Neuronal stem cell (in vitro differentiated cells): ENCODE results near the gene NR3C1.

ENCODE experiments used
- DNase-seq: peaks from one replicate; pipeline ENCODE4 v3.0.0-alpha.2; 2013; ENCODE audit warnings: low spot score
- H2AFZ ChIP-seq: one replicate; pipeline ENCODE4 v1.6.1; 2013; ENCODE audit warnings: mild to moderate bottlenecking, low read length, inconsistent platforms
- H2AK5ac ChIP-seq: 2 replicates; pipeline ENCODE4 v1.6.1; 2013; ENCODE audit warnings: low read depth, mild to moderate bottlenecking, inconsistent platforms, low read length, moderate library complexity, mixed read lengths
- H2BK120ac ChIP-seq: 2 replicates; pipeline ENCODE4 v1.6.1; 2013; ENCODE audit warnings: low read depth, mild to moderate bottlenecking, inconsistent platforms, low read length, moderate library complexity, mixed read lengths
- H2BK12ac ChIP-seq: one replicate; pipeline ENCODE4 v1.6.1; 2013; ENCODE audit warnings: low read length, inconsistent platforms
- H2BK15ac ChIP-seq: 2 replicates; pipeline ENCODE4 v1.6.1; 2013; ENCODE audit warnings: mild to moderate bottlenecking, low read length, inconsistent platforms, mixed read lengths
- H2BK5ac ChIP-seq: one replicate; pipeline ENCODE4 v1.6.1; 2013; ENCODE audit warnings: inconsistent platforms, mild to moderate bottlenecking, low read length, moderate library complexity
- H3K14ac ChIP-seq: one replicate; pipeline ENCODE4 v1.6.1; 2013; ENCODE audit warnings: low read length, inconsistent platforms
- H3K18ac ChIP-seq: 2 replicates; pipeline ENCODE4 v1.6.1; 2013; ENCODE audit warnings: low read length, inconsistent platforms
- H3K23ac ChIP-seq: 2 replicates; pipeline ENCODE4 v1.6.1; 2013; ENCODE audit warnings: low read depth, mild to moderate bottlenecking, mixed read lengths, low read length, inconsistent platforms; ENCODE audit not compliant: poor library complexity
- H3K27ac ChIP-seq: replicated peaks from 3 replicates; pipeline ENCODE4 v1.5.1; 2013; ENCODE audit warnings: low read length, inconsistent platforms
- H3K27me3 ChIP-seq, 3 experiments: 2 replicates each; pipeline ENCODE4 v1.6.1; 2013; ENCODE audit warnings: low read length in 3 of 3, mild to moderate bottlenecking in 2 of 3, inconsistent platforms in 1 of 3, low read depth in 1 of 3, mixed read lengths in 1 of 3, moderate library complexity in 1 of 3; ENCODE audit not compliant: control insufficient read depth in 3 of 3, insufficient read depth in 3 of 3
- H3K36me3 ChIP-seq, 2 donors: replicated peaks in 1 of 2; 2 replicates each; pipeline ENCODE4 v1.6.1; 2013; ENCODE audit warnings: low read length in 2 of 2; ENCODE audit not compliant: control insufficient read depth in 2 of 2, insufficient read depth in 2 of 2
- H3K4ac ChIP-seq: 2 replicates; pipeline ENCODE4 v1.6.1; 2013; ENCODE audit warnings: inconsistent platforms, mild to moderate bottlenecking, low read length, moderate library complexity
- H3K4me1 ChIP-seq, 2 donors: 1 replicate in 1 of 2; 2 replicates in 1 of 2; pipeline ENCODE4 v1.6.1; 2013; ENCODE audit warnings: low read length in 2 of 2, low read depth in 1 of 2; ENCODE audit not compliant: control insufficient read depth in 2 of 2, insufficient read depth in 1 of 2
- H3K4me2 ChIP-seq: one replicate; pipeline ENCODE4 v1.6.1; 2013; ENCODE audit warnings: mild to moderate bottlenecking, low read length, inconsistent platforms; ENCODE audit not compliant: insufficient read depth, poor library complexity, severe bottlenecking
- H3K4me3 ChIP-seq, 2 donors: 2 replicates each; pipeline ENCODE4 v1.5.1; 2013; ENCODE audit warnings: low read length in 2 of 2, mild to moderate bottlenecking in 2 of 2, inconsistent platforms in 1 of 2, moderate library complexity in 1 of 2
- H3K79me1 ChIP-seq: one replicate; pipeline ENCODE4 v1.6.1; 2013; ENCODE audit warnings: low read depth, mild to moderate bottlenecking, inconsistent platforms, low read length, moderate library complexity
- H3K9ac ChIP-seq: one replicate; pipeline ENCODE4 v1.6.1; 2013; ENCODE audit warnings: mild to moderate bottlenecking, low read depth, low read length, inconsistent platforms; ENCODE audit not compliant: poor library complexity
- H3K9me3 ChIP-seq, 2 donors: replicated peaks in 1 of 2; 2 replicates each; pipeline versions ENCODE3 to v1.6.1; 2013; ENCODE audit warnings: low read length in 2 of 2, mild to moderate bottlenecking in 2 of 2, inconsistent platforms in 1 of 2, low read depth in 1 of 2, mixed read lengths in 1 of 2, moderate library complexity in 1 of 2; ENCODE audit not compliant: control insufficient read depth in 2 of 2, insufficient read depth in 1 of 2
- H4K8ac ChIP-seq: one replicate; pipeline ENCODE4 v1.6.1; 2013; ENCODE audit warnings: low read depth, mild to moderate bottlenecking, inconsistent platforms, low read length, moderate library complexity
- H4K91ac ChIP-seq: one replicate; pipeline ENCODE4 v1.6.1; 2013; ENCODE audit warnings: low read length, low read depth, mild to moderate bottlenecking, inconsistent platforms; ENCODE audit not compliant: poor library complexity
- WGBS, 2 donors: extraction: QIAGEN DNeasy Blood & Tissue Kit; methylation state at CpG; one replicate each; pipeline ENCODE4 v1.1.7; 2013; ENCODE audit warnings: missing lambda C conversion rate in 2 of 2, mixed read lengths in 1 of 2; ENCODE audit not compliant: insufficient read length in 2 of 2, insufficient replicate concordance in 1 of 2; ENCODE audit errors: extremely low coverage in 2 of 2; 5-methylcytosine and 5-hydroxymethylcytosine counted together

NR3C1 gene

DNA sequence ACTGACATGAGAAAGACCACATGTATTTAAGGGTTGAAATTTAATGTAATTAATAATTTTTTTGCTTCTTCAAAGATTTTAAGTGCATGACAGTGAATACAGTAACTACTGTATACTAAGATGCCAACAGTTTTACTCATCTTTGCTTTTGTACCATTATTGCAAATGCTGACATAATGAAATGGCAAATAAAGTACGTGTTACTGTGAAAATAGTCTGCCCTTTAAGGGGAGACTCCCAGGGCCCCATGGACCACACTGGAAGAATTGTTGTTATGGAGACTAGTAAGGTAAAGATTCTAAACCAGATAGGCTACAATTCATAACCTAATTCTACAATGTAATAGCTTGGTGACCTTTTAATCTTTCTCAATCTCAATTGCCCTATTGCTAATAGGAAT is 84.7 kb downstream of the NR3C1 start:
- no peak overlapping the region for H3K4ac ChIP-seq
- H3K36me3 ChIP-seq: no peaks in the 10 kb centered on the region
- no peak overlapping the region for H2BK120ac ChIP-seq
- no peak for DNase-seq
- H3K79me1 ChIP-seq: no peaks in the 10 kb centered on the region
- H3K4me3 ChIP-seq: no peak overlapping the region
- no peaks in the 10 kb centered on the region for H3K27me3 ChIP-seq
- H2BK5ac ChIP-seq: no peak overlapping the region
- H3K4me2 ChIP-seq: no peak overlapping the region
- no peak overlapping the region for H4K91ac ChIP-seq
- WGBS, 2 donors: no CpG with 5 or more reads among the region's 1 CpG
- no peak overlapping the region for H2BK15ac ChIP-seq
- no peak overlapping the region for H2AFZ ChIP-seq
- no peak overlapping the region for H4K8ac ChIP-seq
- no peak overlapping the region for H3K9ac ChIP-seq
- no peak overlapping the region for H3K18ac ChIP-seq
- no peak overlapping the region for H3K23ac ChIP-seq
- H3K4me1 ChIP-seq: peaks cover 0 to 2% of the 10 kb centered on the region in 2 donors
- no peak overlapping the region for H2BK12ac ChIP-seq
- H2AK5ac ChIP-seq: no peak overlapping the region
- H3K27ac ChIP-seq: no peak overlapping the region
- H3K14ac ChIP-seq: no peak overlapping the region
- H3K9me3 ChIP-seq: no peaks in the 10 kb centered on the region

DNA sequence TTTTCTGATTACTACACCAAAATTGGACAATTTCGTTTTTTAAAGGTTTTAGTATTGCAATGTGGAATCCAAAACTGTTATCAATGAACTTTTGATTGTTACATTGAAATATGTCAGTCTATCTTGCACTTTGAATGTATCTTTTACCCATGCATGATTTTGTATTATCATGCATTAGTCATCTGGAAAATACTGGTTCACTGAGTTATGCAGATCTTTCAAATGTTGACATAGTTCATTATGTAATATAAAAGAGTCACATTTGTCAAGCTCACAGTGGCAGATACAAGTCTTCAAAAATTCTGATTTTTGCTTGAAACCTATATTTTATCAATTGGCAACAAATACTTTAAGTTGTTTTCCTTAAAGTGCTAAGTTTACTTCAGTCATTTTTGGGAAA is 85.2 kb downstream of the NR3C1 start:
- H3K27me3 ChIP-seq: no peaks in the 10 kb centered on the region
- H3K4me1 ChIP-seq: peaks cover 0 to 2% of the 10 kb centered on the region in 2 donors
- H2AK5ac ChIP-seq: no peak overlapping the region
- H3K18ac ChIP-seq: no peak overlapping the region
- H2AFZ ChIP-seq: no peak overlapping the region
- H4K8ac ChIP-seq: no peak overlapping the region
- H3K79me1 ChIP-seq: no peaks in the 10 kb centered on the region
- no peak overlapping the region for H2BK12ac ChIP-seq
- H4K91ac ChIP-seq: no peak overlapping the region
- H2BK120ac ChIP-seq: no peak overlapping the region
- H3K14ac ChIP-seq: no peak overlapping the region
- no peak for DNase-seq
- no CpG with 5 or more reads among the region's 1 CpG for WGBS, 2 donors
- no peak overlapping the region for H2BK5ac ChIP-seq
- H2BK15ac ChIP-seq: no peak overlapping the region
- H3K9ac ChIP-seq: no peak overlapping the region
- no peaks in the 10 kb centered on the region for H3K9me3 ChIP-seq
- H3K23ac ChIP-seq: no peak overlapping the region
- H3K27ac ChIP-seq: no peak overlapping the region
- H3K36me3 ChIP-seq: no peaks in the 10 kb centered on the region
- no peak overlapping the region for H3K4ac ChIP-seq
- no peak overlapping the region for H3K4me2 ChIP-seq
- H3K4me3 ChIP-seq: no peak overlapping the region

DNA sequence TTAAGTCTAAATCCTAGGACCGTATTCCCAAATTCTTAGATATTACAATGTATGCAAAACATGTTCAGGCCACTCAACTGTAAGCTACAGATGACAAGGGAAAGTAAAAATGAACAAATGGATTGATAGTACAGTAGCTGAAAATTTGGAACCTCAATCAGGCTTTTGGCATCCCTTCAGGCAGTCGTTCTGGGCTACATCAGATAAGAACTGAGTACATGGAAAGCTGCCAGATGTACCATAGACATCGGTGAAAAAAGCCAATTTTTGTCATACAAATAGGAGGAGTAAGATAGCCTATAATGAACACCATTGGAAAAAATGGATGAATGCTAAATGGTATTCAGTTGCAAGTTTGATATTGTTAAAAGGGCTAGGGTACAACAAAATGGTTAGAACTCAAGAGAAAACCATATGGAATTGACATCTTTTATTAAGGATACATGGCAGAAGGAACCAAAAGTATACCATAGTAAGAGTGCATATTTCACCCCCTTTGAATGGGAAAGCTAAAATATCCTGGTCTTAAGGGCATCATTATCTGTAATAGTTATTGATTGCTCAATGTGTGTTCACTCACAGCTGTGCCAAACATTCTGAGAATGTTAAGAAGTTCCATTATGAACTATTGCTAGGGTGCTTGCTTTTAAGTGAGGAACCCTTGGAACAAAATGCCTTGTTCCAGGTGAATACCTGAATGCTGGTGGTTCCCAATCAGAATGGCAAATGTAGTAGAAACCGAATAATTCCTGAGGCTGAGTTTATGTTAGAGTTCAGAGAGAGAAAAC is 86.4 kb downstream of the NR3C1 start:
- H2BK12ac ChIP-seq: no peak overlapping the region
- no peak overlapping the region for H3K23ac ChIP-seq
- H3K4ac ChIP-seq: no peak overlapping the region
- no peak overlapping the region for H3K18ac ChIP-seq
- no peaks in the 10 kb centered on the region for H3K79me1 ChIP-seq
- WGBS, 2 donors: no CpG with 5 or more reads among the region's 4 CpGs
- no peak overlapping the region for H3K27ac ChIP-seq
- H4K8ac ChIP-seq: no peak overlapping the region
- no peak overlapping the region for H2BK15ac ChIP-seq
- no peak overlapping the region for H2BK5ac ChIP-seq
- H3K36me3 ChIP-seq: no peaks in the 10 kb centered on the region
- no peak overlapping the region for H4K91ac ChIP-seq
- H3K9me3 ChIP-seq: no peaks in the 10 kb centered on the region
- H2AK5ac ChIP-seq: no peak overlapping the region
- H3K9ac ChIP-seq: no peak overlapping the region
- H3K4me1 ChIP-seq: peaks cover 0 to 2% of the 10 kb centered on the region in 2 donors
- no peak overlapping the region for H3K4me3 ChIP-seq
- no peak overlapping the region for H2BK120ac ChIP-seq
- H3K4me2 ChIP-seq: no peak overlapping the region
- no peak overlapping the region for H3K14ac ChIP-seq
- H2AFZ ChIP-seq: no peak overlapping the region
- DNase-seq: no peak
- no peaks in the 10 kb centered on the region for H3K27me3 ChIP-seq

- Histone ChIP-seq H3K14ac (no peak overlapping the region), H2AK5ac (no peak overlapping the region), H2AFZ (no peak overlapping the region), H3K27me3 (no peaks in the 10 kb centered on the region), H2BK12ac (no peak overlapping the region), H3K9me3 (no peaks in the 10 kb centered on the region), H2BK15ac (no peak overlapping the region), H3K9ac (no peak overlapping the region), H4K91ac (no peak overlapping the region), H3K4me3 (no peak overlapping the region), H3K4me1 (peaks cover 0 to 2% of the 10 kb centered on the region in 2 donors), H3K27ac (no peak overlapping the region), H2BK5ac (no peak overlapping the region), H3K18ac (no peak overlapping the region), H3K4me2 (no peak overlapping the region), H3K79me1 (no peaks in the 10 kb centered on the region), H3K36me3 (no peaks in the 10 kb centered on the region), H3K23ac (no peak overlapping the region), H4K8ac (no peak overlapping the region), H3K4ac (no peak overlapping the region), H2BK120ac (no peak overlapping the region)
- no CpG with 5 or more reads among the region's 6 CpGs for WGBS, 2 donors
- DNase-seq: no peak
These were observed 87.1 kb downstream of the NR3C1 start for GRCh38 chr5:143316337-143316736.
